Measurements from ENCODE around the gene SETD3. TPM values are rescaled to one million over a fixed set of nuclear protein-coding genes. Genes with fewer than 3 reads are reported as not detected.

The SETD3 gene
- total RNA-seq, 1 donor from 2014 or later = 60.6 TPM

DNA sequence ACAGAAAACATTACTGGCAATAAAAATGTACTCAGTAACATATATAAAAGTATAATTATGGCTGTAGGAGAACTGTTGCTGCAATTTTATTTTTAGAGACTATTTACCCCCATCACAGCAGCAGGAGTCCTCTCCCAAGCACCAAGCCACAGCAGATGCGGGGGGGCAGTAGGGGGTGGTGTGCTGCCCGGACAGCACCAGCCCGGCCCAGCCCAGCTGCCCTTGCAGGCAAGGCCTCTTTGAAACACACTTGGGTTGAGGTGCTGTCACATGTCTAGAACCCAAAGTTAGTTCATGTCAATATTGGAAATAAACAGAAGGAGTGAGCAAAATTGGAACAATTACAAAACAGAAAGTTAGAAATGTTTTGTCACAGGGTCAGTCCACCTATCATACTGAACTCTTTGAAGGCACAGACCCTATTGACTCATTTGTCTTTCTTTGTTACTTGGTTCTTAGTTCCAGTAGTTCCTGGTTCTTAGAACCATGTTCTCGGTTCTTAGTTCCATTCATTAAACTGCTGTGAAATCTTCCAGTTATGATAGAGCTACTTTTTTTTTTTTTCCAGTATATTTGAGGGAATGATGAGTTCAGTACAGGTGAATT, 23.3 kb upstream of the SETD3 start:
- no peaks in the 10 kb centered on the region for H3K9me3 Mint-ChIP-seq
- no peak overlapping the region for H3K27ac Mint-ChIP-seq

DNA sequence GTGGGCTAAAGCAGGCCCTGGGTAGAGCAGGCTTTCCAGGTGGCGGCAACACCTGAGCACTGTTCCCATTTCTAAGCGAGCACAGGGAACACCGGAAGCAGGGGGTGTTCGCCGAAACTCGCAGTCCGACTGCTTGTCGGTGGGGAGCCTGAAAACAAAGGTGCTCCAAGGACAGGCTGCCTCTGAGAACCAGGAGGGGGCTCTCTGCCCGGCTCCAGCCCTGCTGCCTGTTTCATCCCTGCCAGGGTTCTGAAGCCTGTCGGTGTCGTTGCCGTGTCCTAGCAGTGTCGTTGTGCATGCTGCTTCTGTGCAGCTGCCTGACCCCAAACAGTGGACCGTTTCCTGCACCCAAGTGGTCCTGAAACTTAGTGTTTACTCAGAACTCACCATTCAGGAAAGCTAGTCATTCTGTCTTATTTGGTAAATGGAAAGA, 22.3 kb upstream of the SETD3 start:
- no peaks in the 10 kb centered on the region for H3K9me3 Mint-ChIP-seq
- no peak overlapping the region for H3K4me3 Mint-ChIP-seq
- H3K36me3 Mint-ChIP-seq (ENCODE audit: low read depth) = peaks cover 56% of the 10 kb centered on the region
- H3K27me3 Mint-ChIP-seq (ENCODE audit: insufficient read depth) = no peaks in the 10 kb centered on the region
- no peak overlapping the region for H3K27ac Mint-ChIP-seq
- DNase-seq (ENCODE audit: low spot score) = no peak
- intact Hi-C loops (cut with micrococcal nuclease) = no loop called here
- no peaks in the 10 kb centered on the region for H3K4me1 Mint-ChIP-seq (ENCODE audit: low read depth)

More for the DNA sequence above, 23.3 kb upstream of the SETD3 start:
- no peak overlapping the region for H3K4me3 Mint-ChIP-seq
- H3K4me1 Mint-ChIP-seq (ENCODE audit: low read depth) = no peaks in the 10 kb centered on the region
- no peak for DNase-seq (ENCODE audit: low spot score)
- H3K27me3 Mint-ChIP-seq (ENCODE audit: insufficient read depth) = no peaks in the 10 kb centered on the region
- peaks cover 63% of the 10 kb centered on the region for H3K36me3 Mint-ChIP-seq (ENCODE audit: low read depth)
- intact Hi-C loops (cut with micrococcal nuclease) = no loop called here

- Mint-ChIP-seq H3K4me1 (ENCODE audit: low read depth) (no peaks in the 10 kb centered on the region), H3K4me3 (no peak overlapping the region), H3K36me3 (ENCODE audit: low read depth) (peaks cover 45% of the 10 kb centered on the region), H3K27me3 (ENCODE audit: insufficient read depth) (no peaks in the 10 kb centered on the region), H3K9me3 (no peaks in the 10 kb centered on the region), H3K27ac (no peak overlapping the region)
- intact Hi-C loops (cut with micrococcal nuclease) = no loop called here
- DNase-seq (ENCODE audit: low spot score) = no peak
Measured at GRCh38 chr14:99497894-99498293, 17.2 kb upstream of the SETD3 start.

- Mint-ChIP-seq H3K4me3 (no peak overlapping the region), H3K9me3 (no peaks in the 10 kb centered on the region), H3K36me3 (ENCODE audit: low read depth) (peaks cover 45% of the 10 kb centered on the region), H3K27me3 (ENCODE audit: insufficient read depth) (no peaks in the 10 kb centered on the region), H3K27ac (no peak overlapping the region), H3K4me1 (ENCODE audit: low read depth) (no peaks in the 10 kb centered on the region)
- no peak for DNase-seq (ENCODE audit: low spot score)
- intact Hi-C loops (cut with micrococcal nuclease) = no loop called here
Measured at GRCh38 chr14:99497341-99497740, 16.7 kb upstream of the SETD3 start.

DNA sequence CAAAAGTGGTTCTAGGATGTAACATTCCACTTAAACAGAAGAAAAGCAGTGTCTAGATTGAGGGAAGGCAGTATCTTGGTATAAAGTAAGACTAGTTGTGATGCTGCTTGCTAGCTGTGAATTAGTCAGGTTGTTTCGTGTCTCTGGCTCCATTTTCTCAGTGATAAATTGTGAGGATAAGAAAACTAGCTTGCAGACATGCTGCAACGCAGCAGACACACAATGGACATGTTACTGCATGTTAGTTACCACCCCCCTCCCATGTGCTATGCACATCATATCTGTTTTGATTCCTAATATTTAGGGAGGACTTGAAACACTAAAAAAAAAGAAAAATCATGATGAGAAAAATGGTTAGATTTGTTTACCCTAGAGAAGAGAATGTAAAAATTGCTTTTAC, 3.4 kb upstream of the SETD3 start:
- Mint-ChIP-seq H3K36me3 (ENCODE audit: low read depth) (no peaks in the 10 kb centered on the region), H3K9me3 (no peaks in the 10 kb centered on the region), H3K4me3 (no peak overlapping the region), H3K27ac (no peak overlapping the region), H3K27me3 (ENCODE audit: insufficient read depth) (no peaks in the 10 kb centered on the region), H3K4me1 (ENCODE audit: low read depth) (peaks cover 34% of the 10 kb centered on the region)
- no peak for DNase-seq (ENCODE audit: low spot score)
- intact Hi-C loops (cut with micrococcal nuclease) = loop anchor here (5.0 kb wide), 1 partner anchor 583 kb away; the partner anchor contains the start of gene EVL

DNA sequence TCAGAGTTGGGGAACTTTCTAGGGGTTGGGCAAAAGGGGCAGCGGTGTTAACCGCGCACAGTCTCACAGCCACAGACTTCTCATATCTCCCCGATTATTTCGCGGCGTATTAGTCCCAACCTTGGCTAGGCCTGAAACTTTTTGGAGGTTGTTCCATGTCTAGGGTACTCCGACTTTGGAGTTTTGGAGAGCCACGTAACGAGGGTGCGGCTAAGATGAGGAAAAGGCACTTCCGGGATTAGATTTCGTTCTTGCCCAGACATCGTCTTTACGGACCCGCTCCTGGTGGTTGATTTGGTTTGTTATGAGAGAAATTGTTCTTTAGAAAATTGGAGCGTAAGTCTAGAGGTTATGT, 1.1 kb upstream of the SETD3 start:
- peaks cover 49% of the 10 kb centered on the region for H3K4me1 Mint-ChIP-seq (ENCODE audit: low read depth)

DNA sequence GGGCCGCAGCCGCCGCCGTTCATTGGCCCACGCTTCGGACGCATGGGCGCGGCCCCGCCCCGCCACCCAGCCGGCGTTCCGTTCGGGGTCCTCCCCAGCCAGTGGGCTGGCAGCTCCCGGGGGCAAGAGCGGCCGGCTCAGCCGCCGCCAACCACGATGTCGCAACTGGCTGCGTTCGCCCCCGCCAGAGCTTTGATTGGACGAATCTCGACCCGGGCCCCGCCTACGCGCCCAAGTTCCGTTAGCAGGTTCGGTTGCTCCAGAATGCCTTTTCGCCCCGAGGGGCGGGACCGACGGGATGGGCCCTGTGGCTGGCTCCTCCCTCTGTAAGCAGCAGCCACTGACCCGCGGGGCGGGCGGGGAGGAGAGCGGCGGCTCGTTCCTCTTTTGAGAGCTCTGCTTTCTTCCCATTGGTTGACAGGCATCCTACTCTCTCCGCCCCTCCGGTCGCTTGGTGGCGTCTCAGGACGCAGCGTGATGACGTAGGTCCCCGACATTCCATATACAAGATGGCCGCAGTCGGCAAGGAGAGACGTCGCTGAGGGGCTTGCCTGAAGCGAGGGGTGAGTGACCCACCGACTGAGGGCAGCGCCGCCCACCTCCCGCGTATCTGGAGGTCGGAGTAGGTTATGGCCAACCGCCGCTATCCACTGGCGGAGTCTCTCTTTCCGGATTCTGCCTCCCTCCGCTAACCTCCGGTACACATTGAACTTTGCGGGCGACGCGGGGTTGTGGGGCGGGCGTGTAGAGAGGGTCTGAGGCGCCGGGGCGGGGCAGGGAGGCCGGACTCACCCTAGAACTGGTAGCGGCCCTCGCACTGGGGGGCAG, 472 bp upstream of the SETD3 start, which contains the start of gene CCNK:
TSS of gene CCNK (plus strand) at position 493 of the 828 bp plus-strand sequence. CDS start 11,269 bp downstream, outside the sequence.
- H3K4me1 Mint-ChIP-seq (ENCODE audit: low read depth) = peaks cover 49% of the 10 kb centered on the region
- DNase-seq (ENCODE audit: low spot score) = peak; percentile 100
- H3K4me3 Mint-ChIP-seq = peak within 1 kb of the TSS; percentile 98
- intact Hi-C loops (cut with micrococcal nuclease) = loop anchor here (1.0 to 5.0 kb wide), 7 partner anchors 124 to 895 kb away; partner anchors contain the start of genes BCL11B, CYP46A1, EVL and WDR25
- peaks cover 4% of the 10 kb centered on the region for H3K36me3 Mint-ChIP-seq (ENCODE audit: low read depth)
- no peaks in the 10 kb centered on the region for H3K9me3 Mint-ChIP-seq
- peak within 1 kb of the TSS; percentile 98 for H3K27ac Mint-ChIP-seq
- H3K27me3 Mint-ChIP-seq (ENCODE audit: insufficient read depth) = no peaks in the 10 kb centered on the region

More for the DNA sequence above, 1.1 kb upstream of the SETD3 start:
- Mint-ChIP-seq H3K27me3 (ENCODE audit: insufficient read depth) (no peaks in the 10 kb centered on the region), H3K9me3 (no peaks in the 10 kb centered on the region), H3K36me3 (ENCODE audit: low read depth) (peaks cover 4% of the 10 kb centered on the region), H3K4me3 (peak overlapping the region; percentile 98), H3K27ac (peak overlapping the region; percentile 98)
- DNase-seq (ENCODE audit: low spot score) = no peak
- intact Hi-C loops (cut with micrococcal nuclease) = loop anchor here (1.0 to 5.0 kb wide), 7 partner anchors 124 to 895 kb away; partner anchors contain the start of genes BCL11B, CYP46A1, EVL and WDR25

DNA sequence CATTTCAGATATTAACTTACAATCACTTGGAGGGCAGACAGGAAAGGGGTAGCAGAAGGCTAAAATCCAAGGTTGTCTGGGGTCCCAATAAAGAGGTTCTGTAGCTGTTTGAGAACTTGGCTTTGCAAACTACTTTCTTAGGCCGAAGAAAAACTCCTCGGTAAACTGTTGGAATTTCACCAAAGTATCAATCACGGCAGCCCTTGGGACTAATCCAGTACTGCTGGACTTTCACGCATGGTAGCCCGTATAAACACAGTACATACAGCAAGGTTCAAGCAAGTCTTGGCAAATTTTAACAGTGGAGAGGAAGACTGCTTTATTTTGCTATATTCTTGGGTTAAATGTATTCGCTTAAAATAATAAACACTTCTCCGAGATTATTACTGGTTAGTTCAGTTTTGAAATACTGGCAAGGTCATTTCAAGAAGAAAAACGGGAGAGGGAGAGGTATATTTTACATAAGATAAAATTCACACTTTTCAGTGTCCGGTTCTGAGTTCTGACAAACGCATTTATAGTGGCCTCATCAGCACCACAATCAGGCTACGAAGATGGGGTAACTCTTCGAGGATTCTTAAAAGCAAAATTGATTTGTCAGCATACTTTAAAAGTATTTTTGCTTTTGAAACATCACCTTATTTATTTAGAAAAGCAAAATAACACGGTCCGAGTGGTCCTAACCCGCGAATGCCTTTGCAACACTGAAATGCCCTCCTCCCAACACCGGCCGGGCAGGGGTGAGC, 1.3 kb downstream of the SETD3 start:
- intact Hi-C loops (cut with micrococcal nuclease) = no loop called here
- Mint-ChIP-seq H3K9me3 (no peaks in the 10 kb centered on the region), H3K36me3 (ENCODE audit: low read depth) (peaks cover 4% of the 10 kb centered on the region), H3K27me3 (ENCODE audit: insufficient read depth) (no peaks in the 10 kb centered on the region), H3K4me3 (peak overlapping the region; percentile 99), H3K4me1 (ENCODE audit: low read depth) (peaks cover 55% of the 10 kb centered on the region), H3K27ac (peak overlapping the region; percentile 88)
- DNase-seq (ENCODE audit: low spot score) = no peak

DNA sequence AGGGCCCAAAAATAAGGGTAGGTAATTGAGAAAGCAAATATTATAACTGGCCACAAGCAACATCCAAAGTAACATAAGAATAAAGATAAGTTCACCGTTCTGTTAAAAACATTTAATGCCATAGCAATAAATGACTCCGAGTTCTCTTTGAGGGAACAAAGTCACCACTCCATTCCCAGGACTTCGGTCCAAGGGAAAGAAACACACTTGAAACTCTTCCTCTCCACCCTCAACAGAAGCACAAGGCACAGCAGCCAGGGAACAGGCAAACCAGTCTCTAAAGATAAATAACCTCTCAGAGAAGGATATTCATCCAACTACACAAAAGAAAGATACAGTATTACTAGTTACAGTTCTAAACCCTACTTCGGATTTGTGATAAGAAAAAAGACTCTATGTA, 2.5 kb downstream of the SETD3 start:
- Mint-ChIP-seq H3K27me3 (ENCODE audit: insufficient read depth) (no peaks in the 10 kb centered on the region), H3K36me3 (ENCODE audit: low read depth) (peaks cover 4% of the 10 kb centered on the region), H3K4me1 (ENCODE audit: low read depth) (peaks cover 44% of the 10 kb centered on the region), H3K4me3 (no peak overlapping the region), H3K9me3 (no peaks in the 10 kb centered on the region), H3K27ac (no peak overlapping the region)
- DNase-seq (ENCODE audit: low spot score) = no peak
- intact Hi-C loops (cut with micrococcal nuclease) = no loop called here

- Mint-ChIP-seq H3K9me3 (no peaks in the 10 kb centered on the region), H3K36me3 (ENCODE audit: low read depth) (peaks cover 4% of the 10 kb centered on the region)
Measured at GRCh38 chr14:99476864-99477263, 3.8 kb downstream of the SETD3 start.

GRCh38 chr14:99475660-99476059, 5.0 kb downstream of the SETD3 start:
- DNase-seq (ENCODE audit: low spot score) = no peak
- no peak overlapping the region for H3K4me3 Mint-ChIP-seq
- intact Hi-C loops (cut with micrococcal nuclease) = no loop called here
- peaks cover 30% of the 10 kb centered on the region for H3K4me1 Mint-ChIP-seq (ENCODE audit: low read depth)
- H3K27me3 Mint-ChIP-seq (ENCODE audit: insufficient read depth) = no peaks in the 10 kb centered on the region
- no peaks in the 10 kb centered on the region for H3K9me3 Mint-ChIP-seq
- H3K36me3 Mint-ChIP-seq (ENCODE audit: low read depth) = peaks cover 4% of the 10 kb centered on the region
- H3K27ac Mint-ChIP-seq = no peak overlapping the region

More at GRCh38 chr14:99476864-99477263, 3.8 kb downstream of the SETD3 start:
- Mint-ChIP-seq H3K27me3 (ENCODE audit: insufficient read depth) (no peaks in the 10 kb centered on the region), H3K4me1 (ENCODE audit: low read depth) (peaks cover 31% of the 10 kb centered on the region), H3K27ac (no peak overlapping the region), H3K4me3 (no peak overlapping the region)
- intact Hi-C loops (cut with micrococcal nuclease) = no loop called here
- no peak for DNase-seq (ENCODE audit: low spot score)

DNA sequence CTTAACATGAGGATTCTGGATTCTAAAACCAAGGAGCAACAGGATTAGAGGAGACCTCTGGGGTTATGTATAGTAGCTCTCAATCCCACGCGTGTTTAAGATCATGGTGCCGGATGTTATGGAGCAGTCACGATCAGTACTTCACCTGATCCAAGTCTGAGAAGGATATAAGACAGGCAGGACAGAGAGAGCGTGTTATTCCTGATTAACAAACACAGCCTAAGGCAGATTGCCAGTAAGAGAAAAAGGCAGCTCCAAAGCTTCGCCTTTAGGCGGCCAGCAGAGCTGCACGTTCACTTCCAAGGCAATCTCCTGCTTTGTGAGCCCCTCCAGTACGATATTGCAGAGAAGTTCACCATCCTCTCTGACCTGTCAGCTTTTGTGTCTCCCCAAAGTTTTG, 5.5 kb downstream of the SETD3 start:
- no peaks in the 10 kb centered on the region for H3K9me3 Mint-ChIP-seq
- no peak for DNase-seq (ENCODE audit: low spot score)
- H3K27ac Mint-ChIP-seq = no peak overlapping the region
- intact Hi-C loops (cut with micrococcal nuclease) = no loop called here
- H3K27me3 Mint-ChIP-seq (ENCODE audit: insufficient read depth) = no peaks in the 10 kb centered on the region
- H3K36me3 Mint-ChIP-seq (ENCODE audit: low read depth) = peaks cover 4% of the 10 kb centered on the region
- H3K4me1 Mint-ChIP-seq (ENCODE audit: low read depth) = peaks cover 30% of the 10 kb centered on the region
- no peak overlapping the region for H3K4me3 Mint-ChIP-seq

Measured in activated T-helper 1 cell treated with anti-CD3 and anti-CD28 coated beads, Interleukin-12 subunit alpha, Interleukin-12 subunit beta, Interleukin-2, Interleukin-4 antibody, amounts not matched to agents 30 ng/mL and 10 ng/mL and 1 ng/mL, durations not matched to agents 14 hours and 24 hours and 36 hours (primary cell).